H1 (cell line): ENCODE results near the gene SLC27A1. TPM values are rescaled to one million over a fixed set of nuclear protein-coding genes. Genes with fewer than 3 reads are reported as not detected.

Source experiments
- CTCF ChIA-PET: fragments of 300-600 bp; sonication (Branson Sonifier 250); formaldehyde crosslinking; loops from one replicate; lab custom pipeline; 2021; ENCODE audit not compliant: partially characterized antibody; lab: Charles Lee
- POLR2A ChIA-PET: fragments of 300-600 bp; sonication (Branson Sonifier 250); formaldehyde crosslinking; loops from one replicate; lab custom pipeline; 2021; ENCODE audit warnings: inconsistent platforms; ENCODE audit not compliant: partially characterized antibody; lab: Charles Lee
- DNase-seq, 2 experiments: peaks; one replicate each; pipeline versions ENCODE4 v3.0.0 to v3.0.0-alpha.2; 2010 to 2022; ENCODE audit warnings: low spot score in 2 of 2, low read depth in 1 of 2, mixed read lengths in 1 of 2
- FAIRE-seq: peaks from 2 replicates; lab custom pipeline; 2011; peaks lifted over from hg19 to GRCh38; lab: Jason Lieb, UNC
- H2AFZ ChIP-seq: 2 replicates; pipeline ENCODE4 v1.8.1; 2012; ENCODE audit warnings: low read length, inconsistent platforms
- H2AK5ac ChIP-seq: 2 replicates; pipeline ENCODE4 v1.6.1; 2013; ENCODE audit warnings: low read depth, low read length
- H2BK120ac ChIP-seq: replicated peaks from 2 replicates; pipeline ENCODE3; 2013; ENCODE audit warnings: low read depth, low read length, inconsistent platforms
- H2BK12ac ChIP-seq: 2 replicates; pipeline ENCODE4 v1.6.1; 2013; ENCODE audit warnings: low read depth, low read length
- H2BK15ac ChIP-seq: 2 replicates; pipeline ENCODE4 v1.6.1; 2013; ENCODE audit warnings: low read length
- H2BK20ac ChIP-seq: 2 replicates; pipeline ENCODE4 v1.6.1; 2013; ENCODE audit warnings: low read length
- H2BK5ac ChIP-seq: 2 replicates; pipeline ENCODE4 v1.6.1; 2013; ENCODE audit warnings: low read depth, low read length
- H3K14ac ChIP-seq: 2 replicates; pipeline ENCODE4 v1.6.1; 2013; ENCODE audit warnings: inconsistent platforms; ENCODE audit not compliant: insufficient read length
- H3K18ac ChIP-seq: 2 replicates; pipeline ENCODE4 v1.6.1; 2013; ENCODE audit warnings: low read length; ENCODE audit errors: extremely low read depth
- H3K23ac ChIP-seq: 2 replicates; pipeline ENCODE4 v1.6.1; 2013; ENCODE audit warnings: inconsistent platforms; ENCODE audit not compliant: insufficient read length
- H3K23me2 ChIP-seq: 2 replicates; pipeline ENCODE4 v1.6.1; 2013; ENCODE audit warnings: low read depth, low read length
- H3K27ac ChIP-seq: 2 replicates; pipeline ENCODE4 v1.6.1; 2011; ENCODE audit warnings: low read depth, low read length, inconsistent platforms
- H3K27me3 ChIP-seq, 4 experiments: replicated peaks in 1 of 4; 1 replicate in 1 of 4; 2 replicates in 3 of 4; pipeline versions ENCODE4 v1.6.1 to v1.8.1; 2011 to 2013; ENCODE audit warnings: low read length in 3 of 4, mild to moderate bottlenecking in 3 of 4, inconsistent platforms in 2 of 4, mixed read lengths in 2 of 4, moderate library complexity in 1 of 4; ENCODE audit not compliant: control insufficient read depth in 3 of 4, insufficient read depth in 3 of 4; ENCODE audit errors: extremely low read depth in 1 of 4
- H3K36me3 ChIP-seq, 4 experiments: 2 replicates each; pipeline versions ENCODE4 v1.6.1 to v1.8.1; 2011 to 2013; ENCODE audit warnings: mild to moderate bottlenecking in 4 of 4, low read length in 3 of 4, moderate library complexity in 2 of 4, control low read depth in 1 of 4, inconsistent platforms in 1 of 4; ENCODE audit not compliant: insufficient read depth in 4 of 4, control insufficient read depth in 2 of 4
- H3K4ac ChIP-seq: replicated peaks from 2 replicates; pipeline ENCODE3; 2013; ENCODE audit warnings: low read length, low read depth, mixed read lengths, inconsistent platforms; ENCODE audit not compliant: insufficient read length
- H3K4me1 ChIP-seq, 4 experiments: replicated peaks in 1 of 4; 1 replicate in 1 of 4; 2 replicates in 3 of 4; pipeline versions ENCODE4 v1.6.1 to v1.8.1; 2011 to 2013; ENCODE audit warnings: low read length in 3 of 4, inconsistent platforms in 2 of 4, mixed read lengths in 1 of 4; ENCODE audit not compliant: insufficient read depth in 4 of 4, control insufficient read depth in 3 of 4
- H3K4me2 ChIP-seq, 2 experiments: 2 replicates each; pipeline versions ENCODE4 v1.6.1 to v1.8.1; 2011 to 2013; ENCODE audit warnings: low read depth in 2 of 2, low read length in 2 of 2, control low read depth in 1 of 2, inconsistent platforms in 1 of 2, mild to moderate bottlenecking in 1 of 2; ENCODE audit not compliant: insufficient read depth in 1 of 2
- H3K4me3 ChIP-seq, 4 experiments: fragments of 200-600, 300-600 bp in 1 of 4; sonication (generic), shearing (Covaris generic), sonication (Bioruptor Twin) in 1 of 4; 2 replicates each; pipeline versions ENCODE4 v1.5.1 to v1.8.1; 2011 to 2016; ENCODE audit warnings: low read length in 4 of 4, low read depth in 3 of 4, control low read depth in 2 of 4, inconsistent platforms in 2 of 4, mild to moderate bottlenecking in 2 of 4, mixed read lengths in 1 of 4, moderate library complexity in 1 of 4; ENCODE audit not compliant: insufficient read depth in 2 of 4; ENCODE audit errors: extremely low read depth in 1 of 4
- H3K56ac ChIP-seq: replicated peaks from 2 replicates; pipeline ENCODE3; 2013; ENCODE audit warnings: low read depth, mild to moderate bottlenecking, mixed read lengths, low read length, inconsistent platforms; ENCODE audit not compliant: insufficient read length
- H3K79me1 ChIP-seq: 2 replicates; pipeline ENCODE4 v1.6.1; 2013; ENCODE audit warnings: low read depth, low read length, control low read depth
- H3K79me2 ChIP-seq, 2 experiments: 2 replicates each; pipeline versions ENCODE4 v1.6.1 to v1.8.1; 2012 to 2013; ENCODE audit warnings: low read length in 2 of 2, mild to moderate bottlenecking in 2 of 2, inconsistent platforms in 1 of 2; ENCODE audit not compliant: insufficient read depth in 2 of 2, control insufficient read depth in 1 of 2
- H3K9ac ChIP-seq, 4 experiments: replicated peaks in 1 of 4; 1 replicate in 1 of 4; 2 replicates in 3 of 4; pipeline versions ENCODE4 v1.6.1 to v1.8.1; 2011 to 2013; ENCODE audit warnings: low read depth in 3 of 4, low read length in 3 of 4, control low read depth in 2 of 4, mild to moderate bottlenecking in 2 of 4, moderate library complexity in 2 of 4, inconsistent platforms in 1 of 4; ENCODE audit errors: extremely low read depth in 1 of 4
- H3K9me3 ChIP-seq, 2 experiments: 2 replicates each; pipeline versions ENCODE4 v1.6.1 to v1.8.1; 2012 to 2013; ENCODE audit warnings: mild to moderate bottlenecking in 2 of 2, moderate library complexity in 2 of 2, control low read depth in 1 of 2, inconsistent platforms in 1 of 2, low read depth in 1 of 2, low read length in 1 of 2, mixed read lengths in 1 of 2; ENCODE audit not compliant: insufficient read depth in 2 of 2
- H4K20me1 ChIP-seq, 2 experiments: replicated peaks in 1 of 2; 2 replicates each; pipeline versions ENCODE3 to v1.8.1; 2011 to 2013; ENCODE audit warnings: inconsistent platforms in 2 of 2, low read length in 2 of 2, mild to moderate bottlenecking in 1 of 2; ENCODE audit not compliant: insufficient read depth in 2 of 2, control insufficient read depth in 1 of 2
- H4K5ac ChIP-seq: 2 replicates; pipeline ENCODE4 v1.6.1; 2013; ENCODE audit warnings: low read length, low read depth, mixed read lengths, inconsistent platforms; ENCODE audit not compliant: insufficient read length
- H4K8ac ChIP-seq: 2 replicates; pipeline ENCODE4 v1.8.0; 2013; ENCODE audit warnings: mild to moderate bottlenecking, moderate library complexity, low read length, inconsistent platforms; ENCODE audit not compliant: insufficient read depth; ENCODE audit errors: extremely low read depth
- H4K91ac ChIP-seq: replicated peaks from 2 replicates; pipeline ENCODE3; 2013; ENCODE audit warnings: low read length, mixed read lengths, inconsistent platforms; ENCODE audit not compliant: insufficient read length
- BRCA1 ChIP-seq: IDR thresholded peaks from 2 replicates; pipeline ENCODE4 v1.6.1; 2012; ENCODE audit warnings: low read depth, low read length, improper control_type of control experiment
- CHD2 ChIP-seq: IDR thresholded peaks from 2 replicates; pipeline ENCODE4 v1.6.1; 2012; ENCODE audit warnings: low read length, improper control_type of control experiment
- GTF2F1 ChIP-seq: IDR thresholded peaks from 2 replicates; pipeline ENCODE4 v1.6.1; 2012; ENCODE audit warnings: low read depth, low read length, improper control_type of control experiment, borderline replicate concordance
- HDAC2 ChIP-seq, 2 experiments: fragments of 300-600 bp in 1 of 2; sonication (generic) in 1 of 2; IDR thresholded peaks; 2 replicates each; pipeline ENCODE4 v1.6.1; 2011 to 2012; ENCODE audit warnings: low read depth in 2 of 2, low read length in 2 of 2, mild to moderate bottlenecking in 2 of 2, moderate library complexity in 2 of 2, borderline replicate concordance in 1 of 2, inconsistent platforms in 1 of 2
- NRF1 ChIP-seq: IDR thresholded peaks from 2 replicates; pipeline ENCODE4 v1.6.1; 2011; ENCODE audit warnings: mild to moderate bottlenecking, low read depth, low read length, improper control_type of control experiment
- SIN3A ChIP-seq, 2 experiments: IDR thresholded peaks in 1 of 2; conservative IDR thresholded peaks in 1 of 2; 2 replicates each; pipeline ENCODE4 v1.6.1; 2011 to 2012; ENCODE audit warnings: low read length in 2 of 2, improper control_type of control experiment in 1 of 2, low read depth in 1 of 2, mild to moderate bottlenecking in 1 of 2
- SP2 ChIP-seq: IDR thresholded peaks from 2 replicates; pipeline ENCODE4 v1.6.1; 2012; ENCODE audit warnings: mild to moderate bottlenecking, low read length, inconsistent platforms
- USF2 ChIP-seq: IDR thresholded peaks from 2 replicates; pipeline ENCODE4 v1.6.1; 2011; ENCODE audit warnings: low read length, improper control_type of control experiment
- WGBS, 2 experiments: shearing (Covaris generic) in 1 of 2; methylation state at CpG; one replicate each; pipeline versions ENCODE4 v1.1.6 to v1.1.7; 2013 to 2015; ENCODE audit warnings: low lambda C conversion rate in 2 of 2, mixed read lengths in 2 of 2, inconsistent platforms in 1 of 2, low coverage in 1 of 2, missing lambda C conversion rate in 1 of 2; ENCODE audit not compliant: insufficient replicate concordance in 2 of 2, insufficient coverage in 1 of 2, insufficient read length in 1 of 2; ENCODE audit errors: extremely low coverage in 1 of 2, missing lambda C conversion rate in 1 of 2; 5-methylcytosine and 5-hydroxymethylcytosine counted together
- polyA plus RNA-seq, 7 experiments: library from polyadenylated mRNA; depleted of rRNA in 3 of 7; stranded (reverse) in 5 of 7; unstranded in 2 of 7; fragments of >200 nt in 5 of 7; fragments of 200-250 nt in 2 of 7; gene quantifications; 1 replicate in 5 of 7; 2 replicates in 1 of 7; 4 replicates in 1 of 7; pipeline versions ENCODE4 v1.2.1 to v1.2.3, GENCODE V29; 2011 to 2013; ENCODE audit warnings: missing spikeins in 2 of 7, mixed read lengths in 2 of 7
- total RNA-seq: library from RNA; stranded (reverse); fragmentation: NEBNext Ultra II Directional; extraction: Animal tissue kit (Norgen Biotek cat#: 25700); gene quantifications from 2 replicates; pipeline ENCODE4 v1.2.1, GENCODE V29; 2021
- TF ChIP-seq, protein P1 (sequence below): IDR thresholded peaks from 2 replicates; pipeline ENCODE4 v1.6.1; 2012; ENCODE audit warnings: inconsistent platforms

Gene SLC27A1
- total and polyA plus RNA-seq, 2 of the 8 experiments (the other 6 are each of a cell fraction or from before 2014, with no cell fraction given): 7.5 to 9.1 TPM

DNA sequence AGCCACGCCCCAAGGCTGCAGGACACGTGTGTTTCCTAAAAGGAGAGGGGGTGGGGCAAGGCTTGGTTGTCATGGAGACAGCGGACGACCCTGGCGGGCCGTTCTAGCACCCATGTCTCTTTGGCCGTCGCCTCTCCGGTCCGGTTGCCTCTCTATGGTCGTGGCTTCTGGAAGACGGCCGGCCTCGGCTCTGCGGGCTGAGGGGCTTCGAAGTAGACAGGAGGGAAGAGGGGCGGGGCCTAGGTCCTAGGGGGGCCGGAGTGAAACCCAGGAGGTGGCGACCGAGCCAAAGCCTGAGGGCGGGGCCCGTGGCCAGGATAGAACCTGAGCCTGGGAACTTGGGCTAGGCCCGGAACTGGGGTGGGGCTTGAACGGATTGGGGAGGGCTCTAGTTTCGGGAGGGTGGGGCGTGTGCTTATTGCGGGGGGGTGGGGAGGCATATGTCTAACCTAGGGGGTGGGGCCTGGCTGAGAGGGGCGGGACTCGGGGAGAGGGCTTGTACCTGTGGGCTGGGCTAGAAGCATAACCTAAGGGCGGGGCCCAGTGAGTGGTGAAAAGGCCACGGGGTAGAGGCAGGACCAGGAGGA, 750 bp upstream of the SLC27A1 start:
- 0 out of 7 replicates have a peak overlapping the region, but pooled peaks of 2 of the 4 experiments have one; percentile 6 to 8 for H3K9ac ChIP-seq
- no peaks in the 10 kb centered on the region; a peak in 1 of 4 replicates for H3K79me2 ChIP-seq
- H3K23ac ChIP-seq: no peak overlapping the region
- peak overlapping the region; percentile 70 to 84 (median 79) for H3K4me3 ChIP-seq
- DNase-seq: peak; percentile 92 to 95
- peaks cover 16% of the 10 kb centered on the region; the same call in 1 of the 2 replicates for H3K23me2 ChIP-seq
- H3K4ac ChIP-seq: no peak overlapping the region
- peak overlapping the region; percentile 90; the same call in 1 of the 2 replicates for H2BK15ac ChIP-seq
- ChIA-PET POLR2A (interaction anchor here (0.7 to 1.7 kb wide), 2 partner anchors 27 to 66 kb away, joined by 3 to 4 read pairs; no protein-coding TSS in a partner anchor), CTCF (interaction anchor here (0.5 to 4.3 kb wide), 7 partner anchors 14 to 134 kb away, joined by 3 to 39 read pairs (median 3); partner anchors contain the start of gene CCDC194)
- no peaks in the 10 kb centered on the region for H3K36me3 ChIP-seq
- no peak overlapping the region for H3K56ac ChIP-seq
- no peak overlapping the region for H3K27ac ChIP-seq
- no peaks in the 10 kb centered on the region for H3K9me3 ChIP-seq
- H2BK120ac ChIP-seq: no peak overlapping the region
- peak overlapping the region; percentile 91 to 96 for H3K4me2 ChIP-seq
- peaks cover 0 to 20% (median 8%) of the 10 kb centered on the region in 4 experiments; a peak in 5 of 7 replicates for H3K4me1 ChIP-seq
- H4K91ac ChIP-seq: no peak overlapping the region
- no peak overlapping the region for H2BK20ac ChIP-seq
- H2BK5ac ChIP-seq: peak overlapping the region; percentile 74; the same call in 1 of the 2 replicates
- H4K8ac ChIP-seq: no peak overlapping the region
- H4K20me1 ChIP-seq: no peaks in the 10 kb centered on the region
- FAIRE-seq: peak; percentile 45
- peak overlapping the region; percentile 100 for H2AFZ ChIP-seq
- no peak overlapping the region for H3K14ac ChIP-seq
- H3K18ac ChIP-seq: peak overlapping the region; percentile 94; the same call in 1 of the 2 replicates
- H2AK5ac ChIP-seq: no peak overlapping the region
- WGBS, 2 experiments: 0% methylated on average over 20 of the region's 31 CpGs; no CpG with 5 or more reads in 1 of the 2 experiments
- H3K27me3 ChIP-seq: peaks cover 0 to 11% (median 5%) of the 10 kb centered on the region in 4 experiments; a peak in 3 of 7 replicates
- peak overlapping the region; percentile 73 for H4K5ac ChIP-seq
- H3K79me1 ChIP-seq: no peaks in the 10 kb centered on the region
- peak overlapping the region; percentile 96; the same call in 1 of the 2 replicates for H2BK12ac ChIP-seq
- TF ChIP-seq NRF1: no peak
- TF ChIP-seq GTF2F1: no peak
- TF ChIP-seq HDAC2 (IDR thresholded peaks at IDR 0.05; ENCODE audit: borderline replicate concordance in 1 of 2, low read depth in 2 of 2, low read length in 2 of 2): 0 out of 4 replicates have a peak, but pooled peaks of 1 of the 2 experiments have one; percentile 11
- TF ChIP-seq BRCA1: no peak
- TF ChIP-seq, protein P1, sequence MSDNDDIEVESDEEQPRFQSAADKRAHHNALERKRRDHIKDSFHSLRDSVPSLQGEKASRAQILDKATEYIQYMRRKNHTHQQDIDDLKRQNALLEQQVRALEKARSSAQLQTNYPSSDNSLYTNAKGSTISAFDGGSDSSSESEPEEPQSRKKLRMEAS: peak; percentile 94
- peak; percentile 36; the same call in 1 of the 2 replicates for TF ChIP-seq USF2
- peak; percentile 91 for TF ChIP-seq SP2
- TF ChIP-seq SIN3A (conservative IDR thresholded peaks at IDR 0.05 in 1 of 2, IDR thresholded peaks at IDR 0.05 in 1 of 2; ENCODE audit: low read depth in 1 of 2, low read length in 2 of 2): peak; percentile 77 to 98; a peak in 3 of 4 replicates
- TF ChIP-seq CHD2: 0 out of 2 replicates have a peak, but pooled peaks have one; percentile 23
